MCF 10A (cell line): ENCODE results near the gene AP4M1. TPM values are rescaled to one million over a fixed set of nuclear protein-coding genes. Genes with fewer than 3 reads are reported as not detected.

ENCODE experiments used
- BruUV-seq: library from RNA; stranded (reverse); fragments of 400-500 nt; replicated peaks from 2 replicates; lab custom pipeline; 2021; lab: Mats Ljungman, UMichigan
- CTCF ChIA-PET: fragments of 300-600 bp; sonication (Branson Sonifier 250); formaldehyde crosslinking; extraction: SDS; loops from one replicate; lab custom pipeline; 2021; ENCODE audit warnings: antibody characterized with exemption, inconsistent platforms; lab: Yijun Ruan, JAX
- POLR2A ChIA-PET: fragments of 300-600, 350-650 bp; sonication (Branson Sonifier 250); formaldehyde crosslinking; extraction: SDS; loops from one replicate; lab custom pipeline; 2020; ENCODE audit warnings: antibody characterized with exemption, inconsistent platforms; lab: Yijun Ruan, JAX
- DNase-seq: peaks from one replicate; pipeline ENCODE4 v3.0.0-alpha.2; 2018; ENCODE audit not compliant: unreplicated experiment
- H3K27ac Mint-ChIP-seq: one replicate; pipeline ENCODE4 v1.8.0; 2022; ENCODE audit warnings: mild to moderate bottlenecking, low read depth, mixed read lengths; ENCODE audit not compliant: unreplicated experiment
- H3K27me3 Mint-ChIP-seq: one replicate; pipeline ENCODE4 v1.8.0; 2022; ENCODE audit warnings: mixed read lengths; ENCODE audit not compliant: insufficient read depth, unreplicated experiment
- H3K36me3 Mint-ChIP-seq: one replicate; pipeline ENCODE4 v1.8.0; 2022; ENCODE audit warnings: mild to moderate bottlenecking, moderate library complexity, mixed read lengths; ENCODE audit not compliant: insufficient read depth, unreplicated experiment
- H3K4me1 Mint-ChIP-seq: one replicate; pipeline ENCODE4 v1.8.0; 2022; ENCODE audit warnings: mixed read lengths; ENCODE audit not compliant: insufficient read depth, unreplicated experiment
- H3K4me3 Mint-ChIP-seq: one replicate; pipeline ENCODE4 v1.8.0; 2022; ENCODE audit warnings: mild to moderate bottlenecking, moderate library complexity, mixed read lengths; ENCODE audit not compliant: unreplicated experiment
- H3K9me3 Mint-ChIP-seq: one replicate; pipeline ENCODE4 v1.8.0; 2022; ENCODE audit warnings: mixed read lengths; ENCODE audit not compliant: unreplicated experiment
- CTCF ChIP-seq: fragments of 200-600 bp; IDR thresholded peaks from one replicate; pipeline ENCODE4 v1.8.0; 2022; ENCODE audit warnings: antibody characterized with exemption, mild to moderate bottlenecking; ENCODE audit not compliant: unreplicated experiment
- intact Hi-C: fragments of 100-400 bp; cut with micrococcal nuclease; formaldehyde crosslinking; loops from 2 replicates; pipeline ENCODE4 v1.14.1; 2022
- total RNA-seq: library from RNA; stranded (reverse); gene quantifications from 2 replicates; pipeline ENCODE4 v1.2.3, GENCODE V29; 2022

Gene AP4M1
- total RNA-seq, 1 experiment from 2014 or later: 13.5 TPM

DNA sequence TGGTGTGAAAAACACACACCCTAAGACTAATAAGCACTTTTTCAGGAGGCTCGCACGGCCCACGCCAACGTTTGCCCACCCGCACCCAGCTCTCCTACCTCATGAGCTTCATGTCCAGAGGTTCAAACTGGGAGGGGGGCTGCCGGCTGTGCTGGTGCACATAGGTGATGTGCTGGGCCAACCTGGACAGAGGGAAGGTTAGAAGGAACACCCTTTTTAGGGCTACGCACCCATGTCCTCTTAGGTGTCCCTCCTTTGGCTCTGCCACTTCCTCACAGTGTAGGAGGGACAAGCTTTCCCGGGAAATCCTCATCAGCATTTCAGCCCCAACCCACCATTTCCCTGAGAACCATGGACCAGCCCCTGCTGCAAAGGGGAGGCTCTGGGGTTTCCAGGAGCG is 6.2 kb upstream of the AP4M1 start:
- intact Hi-C loops: no loop called here
- Mint-ChIP-seq H3K4me1 (peaks cover 30% of the 10 kb centered on the region), H3K4me3 (no peak overlapping the region), H3K27me3 (no peaks in the 10 kb centered on the region), H3K9me3 (no peaks in the 10 kb centered on the region), H3K36me3 (peaks cover 96% of the 10 kb centered on the region), H3K27ac (peak overlapping the region; percentile 54)
- no TSS peak for BruUV-seq
- no peak for TF ChIP-seq CTCF
- ChIA-PET POLR2A (interaction anchor here (0.6 to 1.1 kb wide), 3 partner anchors 28 to 177 kb away, joined by 3 to 4 read pairs (median 3); no protein-coding TSS in a partner anchor), CTCF (interaction anchor here (0.6 to 0.9 kb wide), 2 partner anchors 13 to 580 kb away, joined by 3 to 4 read pairs; no protein-coding TSS in a partner anchor)
- DNase-seq: no peak

DNA sequence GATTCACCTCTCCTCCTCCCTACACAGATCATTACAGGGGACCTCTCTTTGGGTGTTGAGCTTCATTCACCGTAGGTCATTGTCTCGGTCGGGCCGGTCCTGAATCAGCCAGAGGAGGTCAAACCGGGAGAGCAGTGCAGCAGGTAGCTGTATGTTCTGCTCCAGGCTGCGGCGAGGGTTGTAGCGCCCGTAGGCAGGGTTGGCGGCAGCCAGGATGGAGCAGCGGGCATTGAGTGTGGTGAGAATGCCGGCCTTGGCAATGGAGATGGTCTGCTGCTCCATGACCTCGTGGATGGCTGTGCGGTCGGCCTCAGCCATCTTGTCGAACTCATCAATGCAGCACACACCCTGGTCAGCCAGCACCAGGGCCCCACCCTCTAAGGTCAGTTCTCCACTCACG is 5.7 kb upstream of the AP4M1 start:
- CTCF ChIA-PET: interaction anchor here (0.9 to 1.1 kb wide), 2 partner anchors 13 to 104 kb away, joined by 3 to 4 read pairs; no protein-coding TSS in a partner anchor
- peak overlapping the region; percentile 54 for H3K27ac Mint-ChIP-seq

DNA sequence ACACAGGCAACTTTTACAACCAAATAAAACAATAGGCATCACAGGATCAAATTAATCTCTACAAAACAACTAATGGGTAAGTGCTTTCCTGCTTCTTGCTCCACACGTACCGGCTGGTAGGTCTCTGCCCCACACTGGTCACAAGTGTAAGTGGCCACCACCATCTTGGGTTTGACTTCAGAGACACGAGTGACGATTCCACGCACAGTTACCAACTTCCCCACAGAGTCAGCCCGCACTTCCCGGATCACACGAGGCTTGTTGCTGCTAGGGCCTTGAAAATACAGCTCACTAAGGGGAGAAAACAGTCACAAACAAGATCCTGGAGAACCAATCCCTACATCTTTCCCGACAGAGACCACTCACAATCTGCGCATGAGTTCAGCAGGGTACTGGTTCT is 2.5 kb upstream of the AP4M1 start:
- peaks cover 32% of the 10 kb centered on the region for H3K4me1 Mint-ChIP-seq
- H3K36me3 Mint-ChIP-seq: peaks cover 80% of the 10 kb centered on the region
- ChIA-PET POLR2A (interaction anchor here (1.0 to 4.3 kb wide), 3 partner anchors 9 to 84 kb away, joined by 3 to 92 read pairs (median 12); partner anchors contain the start of genes COPS6, ZKSCAN1 and ZSCAN21), CTCF (no interaction called here)
- no peaks in the 10 kb centered on the region for H3K9me3 Mint-ChIP-seq
- TF ChIP-seq CTCF: no peak
- no peak for DNase-seq
- intact Hi-C loops: no loop called here
- no peaks in the 10 kb centered on the region for H3K27me3 Mint-ChIP-seq
- no peak overlapping the region for H3K27ac Mint-ChIP-seq
- BruUV-seq: no TSS peak
- H3K4me3 Mint-ChIP-seq: peak overlapping the region; percentile 98

More for the DNA sequence above, 5.7 kb upstream of the AP4M1 start:
- H3K9me3 Mint-ChIP-seq: no peaks in the 10 kb centered on the region
- H3K27me3 Mint-ChIP-seq: no peaks in the 10 kb centered on the region
- BruUV-seq: no TSS peak
- no peak overlapping the region for H3K4me3 Mint-ChIP-seq
- POLR2A ChIA-PET: interaction anchor here (0.5 to 1.1 kb wide), 3 partner anchors 58 to 177 kb away, joined by 3 to 4 read pairs (median 3); no protein-coding TSS in a partner anchor
- peaks cover 96% of the 10 kb centered on the region for H3K36me3 Mint-ChIP-seq
- no peak for TF ChIP-seq CTCF
- peaks cover 28% of the 10 kb centered on the region for H3K4me1 Mint-ChIP-seq
- intact Hi-C loops: no loop called here
- no peak for DNase-seq

GRCh38 chr7:100099452-100099851 is 2.0 kb upstream of the AP4M1 start:
- intact Hi-C loops: no loop called here
- CTCF ChIA-PET: no interaction called here
- no peak for TF ChIP-seq CTCF
- no peaks in the 10 kb centered on the region for H3K27me3 Mint-ChIP-seq
- peak overlapping the region; percentile 99 for H3K27ac Mint-ChIP-seq
- H3K4me1 Mint-ChIP-seq: peaks cover 32% of the 10 kb centered on the region
- no peaks in the 10 kb centered on the region for H3K9me3 Mint-ChIP-seq
- BruUV-seq: no TSS peak
- POLR2A ChIA-PET: interaction anchor here (0.6 to 4.3 kb wide), 8 partner anchors 10 to 594 kb away, joined by 3 to 92 read pairs (median 10); partner anchors contain the start of genes COPS6, LAMTOR4, MBLAC1 and ZKSCAN1
- H3K36me3 Mint-ChIP-seq: peaks cover 83% of the 10 kb centered on the region
- peak overlapping the region; percentile 98 for H3K4me3 Mint-ChIP-seq
- no peak for DNase-seq
